ENCODE results near the gene ZNF142.

DNA sequence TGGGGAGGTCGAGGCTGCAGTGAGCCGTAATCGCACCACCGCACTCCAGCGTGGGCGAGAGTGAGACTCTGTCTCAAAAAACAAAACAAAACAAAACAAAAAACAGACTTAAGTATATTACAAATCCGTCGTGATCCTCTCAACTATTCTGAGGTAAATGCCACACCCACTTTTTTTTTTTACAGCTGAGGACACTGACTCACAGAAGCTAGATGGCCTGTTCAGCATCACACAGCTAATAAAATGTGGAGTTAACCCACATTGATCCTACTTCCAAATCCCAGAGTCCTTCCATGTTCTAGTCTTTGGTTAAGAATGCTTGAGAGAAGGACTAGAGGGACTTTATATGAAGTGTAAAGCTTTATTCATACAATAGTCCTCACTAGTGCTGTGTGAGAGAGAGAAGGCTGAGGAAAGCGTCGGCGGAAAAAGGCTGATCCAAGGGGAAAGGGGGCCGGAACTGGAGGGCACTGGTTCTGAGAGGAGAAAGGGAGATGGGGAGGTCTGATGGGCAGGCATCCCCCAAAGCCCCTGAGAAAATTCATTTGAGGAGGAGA, 11.8 kb upstream of the ZNF142 start:
- TF ChIP-seq, protein P1, sequence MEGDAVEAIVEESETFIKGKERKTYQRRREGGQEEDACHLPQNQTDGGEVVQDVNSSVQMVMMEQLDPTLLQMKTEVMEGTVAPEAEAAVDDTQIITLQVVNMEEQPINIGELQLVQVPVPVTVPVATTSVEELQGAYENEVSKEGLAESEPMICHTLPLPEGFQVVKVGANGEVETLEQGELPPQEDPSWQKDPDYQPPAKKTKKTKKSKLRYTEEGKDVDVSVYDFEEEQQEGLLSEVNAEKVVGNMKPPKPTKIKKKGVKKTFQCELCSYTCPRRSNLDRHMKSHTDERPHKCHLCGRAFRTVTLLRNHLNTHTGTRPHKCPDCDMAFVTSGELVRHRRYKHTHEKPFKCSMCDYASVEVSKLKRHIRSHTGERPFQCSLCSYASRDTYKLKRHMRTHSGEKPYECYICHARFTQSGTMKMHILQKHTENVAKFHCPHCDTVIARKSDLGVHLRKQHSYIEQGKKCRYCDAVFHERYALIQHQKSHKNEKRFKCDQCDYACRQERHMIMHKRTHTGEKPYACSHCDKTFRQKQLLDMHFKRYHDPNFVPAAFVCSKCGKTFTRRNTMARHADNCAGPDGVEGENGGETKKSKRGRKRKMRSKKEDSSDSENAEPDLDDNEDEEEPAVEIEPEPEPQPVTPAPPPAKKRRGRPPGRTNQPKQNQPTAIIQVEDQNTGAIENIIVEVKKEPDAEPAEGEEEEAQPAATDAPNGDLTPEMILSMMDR (conservative IDR thresholded peaks at IDR 0.05 in 1 of 2, IDR thresholded peaks at IDR 0.05 in 1 of 2; ENCODE audit: extremely low read depth in 1 of 2, insufficient read depth in 1 of 2, low read depth in 1 of 2, low read length in 2 of 2): no peak
- no peak for TF ChIP-seq EZH2 (IDR thresholded peaks at IDR 0.05; ENCODE audit: borderline replicate concordance, low read length)

All from mammary epithelial cell (primary cell).